HT1080 (cell line): ENCODE data around the gene TNFRSF9. TPM values are rescaled to one million over a fixed set of nuclear protein-coding genes. Genes with fewer than 3 reads are reported as not detected.
"Not testable (repeated sequence)": the region's sequence is repeated elsewhere in the genome, so short reads cannot be mapped to it uniquely, and the experiment has no call there.

Experiments used
- DNase-seq: peaks from one replicate; pipeline ENCODE4 v3.0.0-alpha.2; 2015; ENCODE audit warnings: low read depth
- polyA plus RNA-seq, 2 experiments: library from polyadenylated mRNA; depleted of rRNA; stranded (reverse); fragments of >200 nt; gene quantifications; 2 replicates each; pipeline ENCODE4 v1.2.3, GENCODE V29; 2015
- total RNA-seq: library from RNA; depleted of rRNA; stranded (reverse); fragments of >200 nt; shearing (Covaris generic); gene quantifications from 2 replicates; pipeline ENCODE4 v1.2.3, GENCODE V29; 2014; rRNA removed

The TNFRSF9 gene
- total RNA-seq = 1.3 and 2.8 TPM in 2 replicates
- 0.56 and 0.60 TPM in 2 replicates for polyA plus RNA-seq (2015; cell fraction: cytosol; rRNA removed)
- 1.3 and 2.3 TPM in 2 replicates for polyA plus RNA-seq (2015; cell fraction: nucleus; rRNA removed)

DNA sequence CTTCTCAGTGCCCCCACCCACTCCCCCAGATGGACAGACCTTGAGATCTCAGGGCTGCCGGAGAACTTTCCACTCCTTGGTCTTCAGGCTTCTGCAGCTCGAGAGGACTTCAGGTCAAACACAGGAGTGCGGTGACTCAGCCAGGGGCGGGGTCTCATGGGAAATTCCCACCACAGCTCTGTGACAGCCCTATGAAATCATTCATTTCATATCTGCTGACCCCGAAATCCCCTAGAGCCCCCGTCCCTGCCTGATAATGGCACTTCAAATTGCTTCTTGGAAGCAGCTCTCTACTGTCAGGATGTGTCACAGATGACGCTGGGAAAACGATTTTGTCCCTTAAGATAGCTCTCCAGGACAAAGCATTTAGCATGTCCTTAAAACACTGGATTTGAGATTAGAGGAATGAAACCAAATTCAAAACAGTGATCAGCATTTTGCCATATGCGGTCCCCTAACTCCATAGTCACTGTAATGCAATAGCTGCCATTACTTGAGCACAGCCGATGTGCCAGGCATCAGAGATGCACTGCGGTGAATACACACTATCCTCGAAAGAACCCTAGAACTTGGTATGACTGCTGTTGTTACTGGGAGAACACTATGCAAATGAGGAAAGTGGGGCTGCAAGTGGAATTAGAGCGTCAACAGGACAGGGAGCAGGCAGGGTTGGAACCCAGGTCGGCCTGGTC, at the start of gene TNFRSF9:
TNFRSF9 (minus strand) TSS at position 95 of the 692 bp plus-strand sequence. CDS start 845 bp downstream, outside the sequence.
- DNase-seq = peak; percentile 73

DNA sequence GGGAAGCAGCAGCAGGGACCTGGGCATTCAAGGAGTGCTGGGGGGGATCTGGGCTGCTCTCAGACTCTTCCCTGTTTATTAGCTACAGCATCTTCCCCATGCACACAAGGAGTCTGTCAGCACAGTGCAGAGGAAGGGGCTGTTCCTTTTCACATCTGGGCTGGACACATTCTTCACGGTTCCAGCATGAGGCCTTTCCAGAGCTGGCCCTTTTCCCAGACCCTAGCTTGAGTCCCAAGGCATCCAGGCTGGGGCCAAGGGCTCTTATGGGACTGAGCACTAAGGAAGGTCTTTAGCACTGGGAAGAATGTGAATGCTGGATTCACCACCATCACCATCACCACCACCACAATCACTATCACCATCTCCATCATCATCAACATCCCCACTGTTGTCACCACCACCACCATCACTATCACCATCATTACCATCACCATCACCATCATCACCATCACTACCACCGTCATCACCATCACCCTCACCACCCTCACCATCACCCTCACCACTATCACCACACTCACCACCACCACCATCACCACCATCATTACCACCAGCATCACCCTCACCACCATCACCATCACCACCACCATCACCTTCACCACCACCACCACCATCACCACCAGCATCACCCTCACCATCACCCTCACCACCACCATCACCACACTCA, 49.3 kb upstream of the TNFRSF9 start:
- no peak for DNase-seq

DNA sequence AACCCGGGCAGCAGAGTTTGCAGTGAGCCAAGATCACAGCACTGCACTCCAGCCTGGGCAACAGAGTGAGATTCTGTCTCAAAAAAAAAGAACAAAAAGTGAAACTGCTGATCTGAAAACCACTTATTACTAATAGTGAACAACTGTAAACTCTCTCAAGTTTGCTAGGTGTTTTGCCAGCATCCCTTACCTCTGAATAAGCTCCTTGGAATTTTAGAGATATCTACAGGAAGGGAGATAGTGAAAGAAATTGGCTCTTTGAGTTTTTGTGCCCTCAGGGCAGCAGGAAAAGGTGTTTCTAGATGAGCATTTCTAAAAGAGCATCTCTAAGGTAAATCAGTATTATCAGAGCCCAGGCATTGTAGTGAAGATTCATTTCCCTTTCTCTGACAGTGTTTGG, 47.9 kb upstream of the TNFRSF9 start:
- DNase-seq = no peak

GRCh38 chr1:7987528-7987927, 46.9 kb upstream of the TNFRSF9 start:
- no peak for DNase-seq

GRCh38 chr1:7985851-7986612, 45.4 kb upstream of the TNFRSF9 start:
- DNase-seq = no peak

DNA sequence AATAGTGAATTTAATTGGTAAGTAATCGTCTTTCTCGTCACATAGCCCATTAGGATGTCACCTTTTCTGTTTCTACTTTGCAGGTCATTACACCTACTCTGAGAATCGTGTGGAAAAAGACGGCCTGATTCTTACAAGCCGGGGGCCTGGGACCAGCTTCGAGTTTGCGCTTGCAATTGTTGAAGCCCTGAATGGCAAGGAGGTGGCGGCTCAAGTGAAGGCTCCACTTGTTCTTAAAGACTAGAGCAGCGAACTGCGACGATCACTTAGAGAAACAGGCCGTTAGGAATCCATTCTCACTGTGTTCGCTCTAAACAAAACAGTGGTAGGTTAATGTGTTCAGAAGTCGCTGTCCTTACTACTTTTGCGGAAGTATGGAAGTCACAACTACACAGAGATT, 44.2 kb upstream of the TNFRSF9 start:
- no peak for DNase-seq

- DNase-seq = no peak
Observed at GRCh38 chr1:7983086-7983778, 42.6 kb upstream of the TNFRSF9 start.

DNA sequence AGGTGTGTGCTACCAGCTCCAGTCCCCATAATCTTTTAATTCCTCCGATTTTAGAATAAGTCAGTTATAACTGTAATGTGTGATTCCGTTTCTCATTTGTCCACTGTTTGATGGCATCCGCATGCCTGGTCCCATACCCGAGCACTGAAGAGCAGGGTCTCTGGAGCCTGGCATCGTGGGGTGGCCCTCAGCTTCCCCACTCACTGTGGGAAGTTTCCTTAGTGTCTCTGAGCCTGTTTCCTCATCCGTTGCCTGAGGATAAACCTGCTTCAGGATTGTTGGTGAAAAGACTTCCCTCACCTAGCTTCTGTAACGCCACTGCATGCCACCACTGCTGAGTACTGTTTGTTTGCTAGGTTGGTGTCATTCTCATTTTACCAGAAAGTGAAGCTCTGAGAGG, 40.3 kb upstream of the TNFRSF9 start:
- no peak for DNase-seq

GRCh38 chr1:7975212-7975865, 34.7 kb upstream of the TNFRSF9 start:
- DNase-seq = peak; percentile 83

DNA sequence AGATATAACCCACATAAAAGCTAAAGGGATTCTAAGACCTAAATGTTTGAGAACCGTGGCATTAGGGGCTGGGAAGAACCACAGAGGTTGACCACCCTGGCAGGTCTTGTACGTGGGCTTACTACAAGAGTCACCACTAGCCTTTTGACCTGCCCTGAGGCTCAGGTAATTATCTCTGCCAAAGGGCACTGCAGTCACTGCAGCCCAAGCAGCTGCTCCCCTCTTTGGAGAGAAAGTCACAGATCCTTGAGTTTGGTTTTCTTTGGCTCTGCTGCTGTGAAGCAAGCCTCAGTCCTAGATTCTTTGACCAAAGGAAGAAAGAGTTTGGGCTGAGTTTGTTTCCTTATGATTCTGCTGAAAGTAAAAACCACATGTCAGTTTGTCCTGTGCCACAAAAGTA, 32.4 kb upstream of the TNFRSF9 start:
- no peak for DNase-seq

- DNase-seq = no peak
Observed at GRCh38 chr1:7972285-7972684, 31.6 kb upstream of the TNFRSF9 start.

- DNase-seq = no peak
Observed at GRCh38 chr1:7971024-7971423, 30.4 kb upstream of the TNFRSF9 start.

DNA sequence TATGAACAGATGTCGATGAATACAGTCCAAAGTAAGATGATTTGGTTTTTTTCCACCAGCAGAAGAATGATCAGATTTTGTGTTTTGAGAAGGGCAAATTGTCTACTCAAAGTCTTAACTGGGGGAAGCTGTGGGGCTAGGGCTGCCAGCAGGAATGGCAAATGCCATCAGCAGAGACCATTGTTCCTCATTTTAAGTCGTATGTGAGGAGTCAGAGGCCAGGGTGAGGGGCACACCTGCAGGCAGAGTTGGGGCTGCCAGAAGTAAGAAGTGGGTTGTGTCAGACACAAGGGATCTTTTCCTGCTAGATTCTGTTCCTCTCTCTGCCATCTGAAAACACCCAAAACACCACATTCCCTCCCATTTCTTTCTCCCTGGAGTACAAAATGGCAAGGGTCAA, 29.6 kb upstream of the TNFRSF9 start:
- no peak for DNase-seq

DNA sequence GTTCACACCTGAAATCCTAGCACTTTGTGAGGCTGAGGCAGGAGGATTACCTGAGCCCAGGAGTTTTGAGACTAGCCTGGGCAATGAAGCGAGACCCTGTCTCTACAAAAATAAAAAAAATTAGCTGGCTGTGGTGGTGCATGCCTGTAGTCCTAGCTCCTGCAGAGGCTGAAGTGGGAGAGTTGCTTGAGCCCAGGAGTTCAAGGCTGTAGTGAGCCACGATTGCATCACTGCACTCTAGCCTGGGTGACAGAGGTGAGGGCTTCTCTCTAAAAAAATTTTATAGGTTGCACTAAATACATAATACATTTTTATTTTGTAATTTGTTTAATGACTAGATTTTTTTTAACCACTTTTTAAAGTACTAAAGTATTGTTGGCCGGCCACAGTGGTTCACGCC, 27.0 kb upstream of the TNFRSF9 start:
- no peak for DNase-seq

DNA sequence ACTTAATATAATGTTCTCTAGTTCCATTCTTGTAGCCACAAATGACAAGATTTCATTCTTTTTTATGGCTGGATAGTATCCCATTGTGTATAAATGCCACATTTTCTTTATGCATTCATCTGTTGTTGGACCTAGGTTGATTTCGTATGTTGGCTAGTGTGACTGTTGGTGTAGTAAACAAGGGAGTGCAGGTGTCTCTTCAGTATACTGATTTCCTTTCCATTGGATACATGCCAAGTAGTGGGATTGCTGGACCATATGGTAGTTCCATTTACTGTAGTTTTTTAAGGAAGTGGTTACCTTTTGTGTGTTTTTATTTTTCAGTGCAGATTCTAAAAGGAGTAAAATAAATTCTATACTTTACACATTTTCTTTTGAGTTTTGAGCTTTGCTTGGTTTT, 26.6 kb upstream of the TNFRSF9 start:
- DNase-seq = no peak

GRCh38 chr1:7964476-7964875, 23.8 kb upstream of the TNFRSF9 start:
- DNase-seq = no peak

DNA sequence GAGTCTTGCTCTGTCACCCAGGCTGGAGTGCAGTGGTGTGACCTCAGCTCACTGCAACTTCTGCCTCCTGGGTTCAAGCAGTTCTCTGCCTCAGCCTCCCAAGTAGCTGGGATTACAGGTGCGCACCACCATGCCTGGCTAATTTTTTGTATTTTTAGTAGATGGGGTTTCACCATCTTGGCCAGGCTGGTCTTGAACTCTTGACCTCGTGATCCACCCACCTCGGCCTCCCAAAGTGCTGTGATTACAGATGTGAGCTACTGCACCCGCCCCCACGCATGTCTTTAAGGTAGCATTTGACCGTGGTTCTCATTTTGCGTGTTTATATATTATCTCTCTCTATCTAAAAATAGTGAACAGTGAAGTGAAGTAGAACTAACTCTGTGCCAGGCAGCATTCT, 23.2 kb upstream of the TNFRSF9 start:
- DNase-seq = not testable (repeated sequence)

DNA sequence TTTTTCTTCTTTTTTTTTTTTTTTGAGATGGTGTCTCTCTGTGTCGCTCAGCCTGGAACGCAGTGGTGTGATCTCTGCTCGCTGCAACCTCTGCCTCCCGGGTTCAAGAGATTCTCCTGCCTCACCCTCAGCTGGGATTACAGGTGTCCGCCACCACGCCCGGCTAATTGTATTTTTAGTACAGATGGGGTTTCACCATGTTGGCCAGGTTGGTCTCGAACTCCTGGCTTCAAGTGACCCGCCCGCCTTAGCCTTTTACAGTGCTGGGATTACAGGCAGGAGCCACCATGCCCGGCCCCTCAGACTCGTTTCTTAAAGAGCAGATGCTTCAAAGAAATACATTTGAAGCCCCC, 22.7 kb upstream of the TNFRSF9 start:
- not testable (repeated sequence) for DNase-seq

- no peak for DNase-seq
Observed at GRCh38 chr1:7962636-7963377, 22.2 kb upstream of the TNFRSF9 start.

DNA sequence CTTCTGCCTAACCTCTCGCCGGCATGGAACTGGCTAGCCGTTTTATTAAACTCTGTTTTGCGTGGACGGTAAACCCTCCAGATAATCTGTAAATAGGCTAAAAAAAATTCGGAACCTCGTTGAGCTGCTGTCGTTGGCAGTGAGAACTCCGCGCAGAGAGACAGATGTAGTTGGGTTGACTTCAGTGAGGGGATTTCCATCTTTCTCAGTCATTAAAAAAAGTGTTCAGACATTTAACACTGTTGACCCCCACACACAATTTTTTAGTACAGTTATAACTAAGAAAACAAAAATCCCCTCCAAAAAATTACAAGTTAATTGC, 21.3 kb upstream of the TNFRSF9 start:
- DNase-seq = no peak
